Effector memory CD4-positive, alpha-beta T cell (primary cell): Measurements from ENCODE around the gene BRD4.

Source experiments
- DNase-seq, 3 donors: peaks; one replicate each; pipeline ENCODE4 v3.0.0-alpha.2; 2020
- H3K27ac ChIP-seq: 2 replicates; pipeline ENCODE4 v1.7.0; 2013; ENCODE audit warnings: mild to moderate bottlenecking, low read length, moderate library complexity; ENCODE audit not compliant: insufficient read depth, poor library complexity, severe bottlenecking
- H3K27me3 ChIP-seq: replicated peaks from 2 replicates; pipeline ENCODE4 v1.7.0; 2013; ENCODE audit warnings: mild to moderate bottlenecking, low read length; ENCODE audit not compliant: insufficient read depth, control insufficient read depth, poor library complexity, severe bottlenecking
- H3K36me3 ChIP-seq: 2 replicates; pipeline ENCODE4 v1.7.0; 2013; ENCODE audit warnings: mild to moderate bottlenecking, low read length, moderate library complexity; ENCODE audit not compliant: control insufficient read depth, insufficient read depth
- H3K4me1 ChIP-seq: 2 replicates; pipeline ENCODE4 v1.7.0; 2013; ENCODE audit warnings: low read length, mild to moderate bottlenecking; ENCODE audit not compliant: control insufficient read depth, insufficient read depth, poor library complexity, severe bottlenecking
- H3K4me3 ChIP-seq: 2 replicates; pipeline ENCODE4 v1.7.0; 2013; ENCODE audit warnings: low read length, low read depth, mild to moderate bottlenecking; ENCODE audit not compliant: insufficient read depth, poor library complexity, severe bottlenecking
- H3K9me3 ChIP-seq: 2 replicates; pipeline ENCODE4 v1.7.0; 2013; ENCODE audit warnings: mild to moderate bottlenecking, low read length, moderate library complexity; ENCODE audit not compliant: control insufficient read depth

The BRD4 gene

DNA sequence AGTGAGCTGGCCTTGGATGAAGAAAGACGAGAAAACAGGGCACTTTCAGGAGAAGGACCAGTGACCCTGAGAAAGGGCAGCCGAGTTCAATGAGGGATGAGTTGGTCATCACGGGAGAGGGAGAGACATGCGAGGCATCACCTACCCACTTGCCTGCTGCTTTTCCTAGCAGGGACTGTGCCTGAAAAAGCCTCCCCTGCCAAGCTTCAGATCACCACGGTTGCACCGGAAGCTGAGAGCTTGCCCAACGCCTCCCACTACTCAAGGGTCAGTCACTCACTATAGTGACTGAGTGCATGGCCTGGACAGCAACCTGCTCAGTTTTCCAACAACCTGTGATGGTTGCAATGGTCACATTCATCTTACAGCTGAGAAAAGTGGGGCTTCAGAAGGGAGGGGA, 87.5 kb downstream of the BRD4 start:
- Histone ChIP-seq H3K27me3 (no peaks in the 10 kb centered on the region), H3K4me3 (no peak overlapping the region), H3K27ac (no peak overlapping the region), H3K9me3 (no peaks in the 10 kb centered on the region), H3K36me3 (peaks cover 91% of the 10 kb centered on the region), H3K4me1 (no peaks in the 10 kb centered on the region)
- no peak for DNase-seq

DNA sequence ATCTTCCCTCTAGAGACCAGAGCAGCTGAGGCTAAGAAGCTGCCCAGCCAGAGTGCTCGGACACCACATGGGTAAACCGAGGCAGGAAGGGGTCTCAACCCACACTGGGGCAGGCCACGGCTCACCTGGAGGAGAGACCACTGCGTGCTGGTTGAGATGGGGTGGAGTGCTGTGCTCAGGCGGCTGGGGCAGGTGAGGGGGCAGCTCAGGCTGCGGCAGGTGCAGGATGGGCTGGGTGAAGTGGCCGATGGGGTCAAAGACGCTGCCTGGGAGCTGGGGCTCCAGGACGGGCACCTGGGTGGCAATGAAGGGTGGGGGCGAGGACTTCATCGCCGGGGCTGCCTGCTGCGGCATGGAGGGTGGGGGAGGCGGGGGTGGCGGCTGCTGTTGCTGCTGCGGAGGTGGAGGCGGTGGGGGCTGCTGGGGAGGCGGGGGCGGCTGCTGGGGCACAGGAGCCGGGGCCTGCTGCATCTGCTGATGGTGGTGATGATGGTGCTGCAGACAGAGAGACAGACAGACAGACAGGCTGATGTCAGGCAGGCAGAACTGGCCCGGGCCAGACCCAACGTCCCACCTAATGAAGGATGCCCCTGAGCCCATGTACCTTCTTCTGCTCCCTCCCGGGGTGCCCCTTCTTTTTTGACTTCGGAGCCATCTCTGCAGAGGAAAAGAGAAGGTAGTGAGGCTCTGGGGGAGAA, 88.1 kb downstream of the BRD4 start:
- H3K36me3 ChIP-seq, result peaks cover 92% of the 10 kb centered on the region
- no peak overlapping the region for H3K27ac ChIP-seq
- H3K27me3 ChIP-seq, result no peaks in the 10 kb centered on the region
- H3K4me3 ChIP-seq, result no peak overlapping the region
- H3K9me3 ChIP-seq, result no peaks in the 10 kb centered on the region
- no peak for DNase-seq
- no peaks in the 10 kb centered on the region for H3K4me1 ChIP-seq

DNA sequence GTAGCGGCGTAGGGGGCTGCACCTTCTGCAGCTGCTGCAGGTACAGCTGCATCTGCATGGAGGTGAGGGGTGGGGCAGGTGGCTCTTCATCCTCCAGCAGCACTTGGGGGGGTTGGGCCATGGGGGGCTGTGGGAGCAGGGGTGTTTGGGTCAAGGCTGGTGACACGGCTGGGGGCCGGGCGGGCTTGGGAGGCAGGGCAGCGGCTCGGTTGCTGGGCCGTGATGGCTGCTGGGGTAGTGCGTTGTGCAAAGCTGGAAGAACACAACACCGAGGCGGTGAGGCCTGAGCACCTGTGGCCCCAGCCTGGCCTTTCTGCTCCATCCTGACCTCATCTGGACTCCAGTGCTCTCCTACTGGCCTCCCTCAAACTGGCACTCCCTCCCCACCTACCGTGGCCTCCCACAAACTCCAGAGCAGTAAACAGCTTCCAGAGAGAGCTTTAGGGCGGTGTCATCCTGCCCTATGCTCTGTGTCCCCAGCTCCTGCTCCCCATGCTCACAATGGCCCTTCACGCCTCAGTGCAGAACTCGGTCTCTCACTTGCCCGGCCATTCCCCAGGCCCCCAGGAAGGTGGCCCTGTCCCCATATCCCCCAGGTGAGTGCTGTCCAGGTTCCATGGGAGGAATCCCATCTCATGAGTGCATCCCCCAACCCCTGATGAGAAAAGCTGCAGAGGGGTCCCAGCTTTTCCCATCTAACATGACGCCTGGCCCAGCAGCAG, 88.9 kb downstream of the BRD4 start:
- no peak overlapping the region for H3K27ac ChIP-seq
- H3K9me3 ChIP-seq, result no peaks in the 10 kb centered on the region
- peaks cover 92% of the 10 kb centered on the region for H3K36me3 ChIP-seq
- DNase-seq, result no peak
- H3K4me3 ChIP-seq, result no peak overlapping the region
- H3K27me3 ChIP-seq, result no peaks in the 10 kb centered on the region
- no peaks in the 10 kb centered on the region for H3K4me1 ChIP-seq

DNA sequence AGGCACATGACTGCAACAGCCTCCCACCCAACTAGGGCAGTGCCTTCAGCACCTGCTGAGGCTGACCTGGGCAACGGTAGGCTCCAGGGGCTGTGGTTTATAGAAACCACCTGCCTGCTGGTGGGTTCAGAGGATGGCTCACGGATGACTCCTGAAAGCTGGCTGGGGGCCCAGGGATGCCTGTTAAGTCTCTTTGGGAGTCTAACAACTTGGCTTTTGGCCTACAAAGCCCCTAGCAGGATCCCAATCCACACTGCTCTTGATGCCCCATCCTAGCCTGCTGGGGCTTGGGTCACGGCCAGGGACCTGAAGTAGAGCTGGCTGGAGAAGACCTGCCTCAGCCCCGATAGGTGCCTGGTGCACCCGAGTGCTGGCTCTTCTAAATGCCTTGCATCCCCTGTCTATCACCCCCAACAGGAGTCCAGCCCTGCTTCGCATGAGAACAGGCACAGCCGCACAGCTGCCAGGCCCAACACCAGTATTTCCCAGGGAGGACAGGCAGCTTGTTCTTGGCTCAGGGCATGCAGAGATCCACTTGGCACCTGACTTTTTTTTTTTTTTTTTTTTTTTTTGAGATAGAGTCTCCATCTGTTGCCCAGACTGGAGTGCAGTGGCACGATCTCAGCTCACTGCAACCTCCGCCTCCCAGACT, 91.0 kb downstream of the BRD4 start:
- H3K4me3 ChIP-seq, result no peak overlapping the region
- peaks cover 88% of the 10 kb centered on the region for H3K36me3 ChIP-seq
- H3K27me3 ChIP-seq, result no peaks in the 10 kb centered on the region
- no peak for DNase-seq
- H3K9me3 ChIP-seq, result no peaks in the 10 kb centered on the region
- H3K27ac ChIP-seq, result no peak overlapping the region
- H3K4me1 ChIP-seq, result no peaks in the 10 kb centered on the region

DNA sequence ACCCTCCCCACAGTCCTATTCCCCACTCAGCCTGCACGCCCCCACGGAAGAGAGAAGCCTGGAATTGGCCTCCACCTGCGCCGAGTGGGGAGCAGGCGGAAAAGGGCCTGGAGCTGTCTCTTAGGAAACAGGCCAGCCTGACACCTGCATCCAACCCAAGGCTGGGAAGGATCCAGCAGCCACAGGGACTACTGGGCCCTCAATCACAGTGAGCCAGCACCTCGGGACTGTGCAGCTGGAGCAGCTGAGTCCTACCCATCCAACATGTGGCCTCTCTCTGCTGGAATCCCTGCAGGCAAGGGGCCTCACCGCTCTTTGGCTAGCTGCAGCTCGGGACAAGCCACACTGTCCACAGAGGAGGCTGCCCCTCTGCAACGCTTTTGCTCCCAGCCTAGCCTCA, 91.8 kb downstream of the BRD4 start:
- H3K4me1 ChIP-seq, result no peaks in the 10 kb centered on the region
- no peaks in the 10 kb centered on the region for H3K27me3 ChIP-seq
- H3K36me3 ChIP-seq, result peaks cover 81% of the 10 kb centered on the region
- H3K27ac ChIP-seq, result no peak overlapping the region
- H3K9me3 ChIP-seq, result no peaks in the 10 kb centered on the region
- no peak overlapping the region for H3K4me3 ChIP-seq
- no peak for DNase-seq

DNA sequence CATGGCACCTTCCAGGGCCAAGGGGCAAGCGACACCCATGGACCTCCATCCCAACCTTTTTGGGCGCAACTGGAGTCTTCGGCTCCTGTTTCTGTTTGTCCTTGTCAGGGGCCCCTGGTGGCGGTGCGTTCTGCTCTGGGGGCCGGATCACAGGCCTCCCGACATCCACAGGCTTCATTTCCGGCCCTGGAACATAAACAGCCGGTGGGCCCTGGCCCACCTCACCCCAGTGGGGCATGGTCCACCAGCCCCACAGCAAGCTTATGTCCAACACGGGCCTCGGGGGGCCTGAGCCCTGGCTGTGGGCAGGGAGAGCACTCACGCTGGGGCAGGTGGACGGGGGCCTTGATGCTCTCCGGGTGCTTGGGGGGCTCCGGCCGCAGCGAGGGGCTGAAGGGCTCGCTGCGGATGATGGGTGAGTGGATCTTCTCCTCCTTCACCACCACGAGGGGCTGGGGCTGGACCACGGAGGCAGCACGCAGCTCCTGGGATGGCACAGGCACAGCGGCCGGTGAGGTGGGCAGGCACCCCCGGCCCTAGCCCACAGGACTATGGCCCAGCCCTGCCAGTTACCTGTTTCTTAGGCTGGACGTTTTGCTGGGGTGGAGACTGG, 92.9 kb downstream of the BRD4 start:
- no peaks in the 10 kb centered on the region for H3K9me3 ChIP-seq
- no peaks in the 10 kb centered on the region for H3K27me3 ChIP-seq
- no peak overlapping the region for H3K4me3 ChIP-seq
- H3K27ac ChIP-seq, result no peak overlapping the region
- no peak for DNase-seq
- peaks cover 70% of the 10 kb centered on the region for H3K36me3 ChIP-seq
- no peaks in the 10 kb centered on the region for H3K4me1 ChIP-seq

DNA sequence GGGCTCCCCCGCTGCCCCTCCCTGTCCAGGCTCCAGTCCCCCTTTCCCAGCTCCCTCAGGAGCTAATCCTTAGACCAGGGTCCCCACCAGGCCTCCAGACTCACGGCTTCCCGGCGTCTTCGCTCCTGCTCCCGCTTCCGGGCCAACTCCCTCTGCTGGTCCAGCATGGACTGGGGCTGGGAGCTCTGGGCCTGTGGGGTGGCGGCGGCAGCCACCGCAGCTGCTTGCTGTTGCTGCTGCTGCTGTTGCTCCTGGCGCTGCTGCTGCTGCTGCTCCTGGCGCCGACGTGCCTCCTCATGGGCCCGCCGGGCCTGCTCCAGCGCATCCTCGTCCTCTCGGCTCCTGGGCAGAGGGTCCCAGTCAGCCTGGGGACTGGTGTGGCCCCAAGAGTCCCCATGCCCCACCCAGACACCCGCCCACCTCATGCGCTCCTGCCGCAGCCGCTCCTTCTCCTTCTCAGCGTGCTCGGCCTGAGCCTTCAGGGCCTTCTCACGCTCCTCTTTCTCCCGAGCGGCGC, 93.6 kb downstream of the BRD4 start:
- Histone ChIP-seq H3K4me3 (no peak overlapping the region), H3K27me3 (no peaks in the 10 kb centered on the region), H3K4me1 (no peaks in the 10 kb centered on the region), H3K36me3 (peaks cover 65% of the 10 kb centered on the region), H3K27ac (no peak overlapping the region), H3K9me3 (no peaks in the 10 kb centered on the region)
- no peak for DNase-seq

DNA sequence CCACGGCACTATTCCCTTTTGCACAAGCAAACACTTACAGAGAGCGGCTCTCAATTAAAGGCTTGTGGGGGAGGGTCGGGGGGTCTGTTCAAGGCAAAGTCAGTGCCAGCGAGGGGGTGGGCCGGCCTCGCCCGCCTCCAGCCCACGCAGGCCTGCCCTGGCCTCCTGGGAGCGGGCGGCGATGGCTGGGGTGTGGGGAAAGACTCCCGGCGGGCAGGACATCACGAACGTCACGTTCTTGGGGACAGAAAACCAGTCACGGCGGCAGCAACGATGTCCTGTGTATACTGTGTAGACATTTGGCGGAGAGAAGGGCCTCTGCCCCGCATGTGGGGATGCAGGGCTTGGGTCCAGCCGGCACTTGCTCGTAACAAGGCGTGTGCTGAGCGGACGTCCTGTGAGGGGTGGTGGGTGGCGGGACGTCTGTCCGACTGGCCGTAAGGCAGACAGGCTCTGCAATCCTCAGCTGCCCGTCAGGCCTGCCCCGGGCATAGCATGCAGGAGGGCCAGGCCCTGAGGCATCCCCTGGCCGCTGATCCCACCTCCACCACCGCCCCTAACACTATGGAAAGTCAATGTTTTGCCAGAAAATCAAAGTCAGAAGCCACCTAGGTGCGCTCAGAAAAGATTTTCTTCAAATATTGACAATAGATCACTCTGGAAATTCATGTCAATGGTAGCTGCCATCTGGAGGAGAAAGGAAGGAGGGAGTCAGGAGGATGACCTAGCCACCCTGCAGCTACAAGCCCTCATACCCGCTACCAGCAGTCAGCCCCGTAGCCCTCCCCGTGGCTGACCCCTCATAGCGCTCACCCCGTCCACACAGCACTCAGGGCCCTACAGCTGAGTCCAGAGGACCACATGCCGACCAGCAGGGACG, 94.3 kb downstream of the BRD4 start:
- Histone ChIP-seq H3K36me3 (peaks cover 59% of the 10 kb centered on the region), H3K27me3 (no peaks in the 10 kb centered on the region), H3K4me1 (no peaks in the 10 kb centered on the region), H3K4me3 (no peak overlapping the region), H3K27ac (no peak overlapping the region), H3K9me3 (no peaks in the 10 kb centered on the region)
- no peak for DNase-seq

DNA sequence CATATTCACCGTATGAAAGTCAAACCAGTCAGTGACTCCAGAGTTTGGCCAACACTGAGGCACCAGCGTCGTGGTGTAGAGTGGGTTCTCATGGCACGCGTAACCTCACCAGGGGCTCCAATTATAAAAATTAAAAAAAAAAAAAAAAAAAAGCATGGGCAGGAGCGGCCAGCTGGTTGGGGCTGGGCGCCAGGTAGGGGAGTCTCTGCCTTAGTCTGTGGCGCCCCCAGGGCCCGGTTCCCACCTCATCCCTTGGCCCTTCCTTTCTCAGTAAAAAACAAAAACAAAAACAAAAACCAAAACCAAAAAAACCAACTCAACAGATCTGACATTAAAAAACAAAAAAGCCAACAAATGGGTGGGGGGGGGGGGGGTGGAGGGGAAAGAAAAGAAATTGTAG, 95.5 kb downstream of the BRD4 start:
- Histone ChIP-seq H3K27me3 (peaks cover 3% of the 10 kb centered on the region), H3K9me3 (no peaks in the 10 kb centered on the region), H3K27ac (no peak overlapping the region), H3K4me3 (no peak overlapping the region), H3K36me3 (peaks cover 50% of the 10 kb centered on the region), H3K4me1 (peaks cover 6% of the 10 kb centered on the region)
- DNase-seq, result no peak
